ENCODE results near the gene THAP6. TPM values are rescaled to one million over a fixed set of nuclear protein-coding genes. Genes with fewer than 3 reads are reported as not detected.

The THAP6 gene
- total RNA-seq, 1 experiment from 2014 or later: 11.7 TPM

GRCh38 chr4:75497133-75497532 lies 17.1 kb upstream of the THAP6 start:
- Histone ChIP-seq H2AK5ac (ENCODE audit: insufficient read length, low read length) (no peak overlapping the region), H3K9me3 (ENCODE audit: control insufficient read depth, low read depth, low read length) (no peaks in the 10 kb centered on the region), H3K79me1 (ENCODE audit: insufficient read depth, low read depth, low read length, poor library complexity, severe bottlenecking) (no peaks in the 10 kb centered on the region), H3K56ac (ENCODE audit: insufficient read length, low read depth, low read length) (no peak overlapping the region), H2BK120ac (ENCODE audit: low read depth, low read length, poor library complexity, severe bottlenecking) (no peak overlapping the region), H3K4me1 (ENCODE audit: insufficient read depth, low read length) (no peaks in the 10 kb centered on the region), H4K8ac (replicated peaks; ENCODE audit: insufficient read length, low read depth, low read length) (no peak overlapping the region), H3K23ac (ENCODE audit: insufficient read length, low read depth, low read length) (no peak overlapping the region), H2BK5ac (ENCODE audit: insufficient read length, low read length) (no peak overlapping the region), H2BK12ac (ENCODE audit: insufficient read length, low read depth, low read length) (no peak overlapping the region), H4K91ac (ENCODE audit: insufficient read length, low read depth, low read length) (no peak overlapping the region), H3K14ac (ENCODE audit: insufficient read depth, low read length) (no peak overlapping the region), H3K9ac (ENCODE audit: extremely low read depth, insufficient read length, low read length) (no peak overlapping the region), H3T11ph (ENCODE audit: low read length) (no peak overlapping the region), H4K5ac (ENCODE audit: insufficient read length, low read depth, low read length) (no peak overlapping the region), H3K4ac (ENCODE audit: low read depth, low read length) (no peak overlapping the region), H3K23me2 (ENCODE audit: insufficient read length, low read depth, low read length, poor library complexity, severe bottlenecking) (no peaks in the 10 kb centered on the region), H2BK20ac (ENCODE audit: low read depth, low read length, poor library complexity, severe bottlenecking) (no peak overlapping the region), H3K79me2 (ENCODE audit: insufficient read depth, low read length) (no peaks in the 10 kb centered on the region; the same call in 1 of the 2 replicates), H2BK15ac (ENCODE audit: low read depth, low read length) (no peak overlapping the region), H2AFZ (ENCODE audit: low read length) (no peak overlapping the region), H3K27ac (ENCODE audit: insufficient read length, low read depth, low read length) (no peak overlapping the region), H3K4me2 (ENCODE audit: insufficient read depth, insufficient read length, low read length) (no peak overlapping the region), H3K27me3 (ENCODE audit: insufficient read depth, low read length) (no peaks in the 10 kb centered on the region), H3K18ac (ENCODE audit: insufficient read length, low read depth, low read length) (no peak overlapping the region), H4K20me1 (ENCODE audit: control insufficient read depth, insufficient read depth, insufficient read length) (no peaks in the 10 kb centered on the region)
- no peak overlapping the region for H3K4me3 Mint-ChIP-seq
- no peak overlapping the region for H3K27ac Mint-ChIP-seq
- H3K9me3 Mint-ChIP-seq: peaks cover 0 to 10% of the 10 kb centered on the region in 2 experiments; a peak in 3 of 5 replicates
- no peak for DNase-seq
- TF ChIP-seq CTCF (conservative IDR thresholded peaks at IDR 0.05): no peak
- H3K36me3 Mint-ChIP-seq (ENCODE audit: insufficient read depth in 1 of 3, low read depth in 3 of 3): peaks cover 19 to 38% (median 23%) of the 10 kb centered on the region in 3 experiments
- no CpG with 5 or more reads among the region's 5 CpGs for WGBS (ENCODE audit: extremely low coverage, insufficient read length, low lambda C conversion rate)
- no peaks in the 10 kb centered on the region for H3K27me3 Mint-ChIP-seq (ENCODE audit: low read depth)
- H3K4me1 Mint-ChIP-seq: no peaks in the 10 kb centered on the region
